Sigmoid colon (tissue), 7 donors: ENCODE data around the gene CFL2. TPM values are rescaled to one million over a fixed set of nuclear protein-coding genes. Genes with fewer than 3 reads are reported as not detected.

Source experiments
- DNase-seq: peaks from one replicate; pipeline ENCODE4 v3.0.0-alpha.2; 2019
- H3K27ac ChIP-seq, 4 donors: fragments of 200-600 bp; sonication (generic); one replicate each; pipeline ENCODE4 v1.5.1; 2016 to 2019; ENCODE audit warnings: mild to moderate bottlenecking in 1 of 4
- H3K27me3 ChIP-seq, 3 donors: fragments of 200-600 bp; sonication (generic); one replicate each; pipeline ENCODE4 v1.5.1; 2019; ENCODE audit warnings: mild to moderate bottlenecking in 1 of 3
- H3K36me3 ChIP-seq, 4 donors: fragments of 200-600 bp; sonication (generic); one replicate each; pipeline ENCODE4 v1.5.1; 2016 to 2019
- H3K4me1 ChIP-seq, 4 donors: fragments of 200-600 bp; sonication (generic); one replicate each; pipeline ENCODE4 v1.5.1; 2017 to 2019
- H3K4me3 ChIP-seq, 4 donors: fragments of 200-600 bp; sonication (generic); one replicate each; pipeline ENCODE4 v1.5.1; 2017 to 2019; ENCODE audit warnings: mild to moderate bottlenecking in 2 of 4, moderate library complexity in 1 of 4
- H3K9me3 ChIP-seq, 4 donors: fragments of 200-600 bp in 3 of 4; sonication (generic) in 3 of 4; one replicate each; pipeline versions ENCODE4 v1.5.1 to v1.6.1; 2013 to 2019
- EP300 ChIP-seq, 4 donors: sonication (generic); formaldehyde crosslinking; IDR thresholded peaks; one replicate each; pipeline ENCODE4 v1.6.1; 2017; ENCODE audit warnings: antibody characterized with exemption in 4 of 4
- POLR2A ChIP-seq, 2 donors: fragments of 450-650 bp; IDR thresholded peaks; one replicate each; pipeline ENCODE4 v1.6.1; 2016; ENCODE audit warnings: antibody characterized with exemption in 2 of 2, mild to moderate bottlenecking in 2 of 2, moderate library complexity in 2 of 2
- POLR2AphosphoS5 ChIP-seq, 4 donors: sonication (generic); formaldehyde crosslinking; IDR thresholded peaks; one replicate each; pipeline ENCODE4 v1.6.1; 2017; ENCODE audit warnings: antibody characterized with exemption in 4 of 4
- WGBS, 2 donors: extraction: QIAGEN DNeasy Blood & Tissue Kit; methylation state at CpG; one replicate each; pipeline ENCODE4 v1.1.7; 2013; 5-methylcytosine and 5-hydroxymethylcytosine counted together
- intact Hi-C: fragments of 100-400 bp; cut with DNase I; formaldehyde crosslinking; loops from one replicate; pipeline ENCODE4 v1.15.1; 2023
- polyA plus RNA-seq, 3 donors: library from polyadenylated mRNA; stranded (reverse); fragments of 200-250 nt; gene quantifications; one replicate each; pipeline ENCODE4 v1.2.3, GENCODE V29; 2013
- total RNA-seq, 4 donors: library from RNA; depleted of rRNA; stranded (reverse); fragments of >200 nt; gene quantifications; one replicate each; pipeline ENCODE4 v1.1.0, GENCODE V29; 2016
- TF ChIP-seq, protein P1 (sequence below), 4 experiments: fragments of 450-650 bp in 3 of 4; fragments of 200-600 bp in 1 of 4; IDR thresholded peaks; one replicate each; pipeline ENCODE4 v1.5.1; 2016 to 2019; ENCODE audit warnings: antibody characterized with exemption in 4 of 4, mild to moderate bottlenecking in 3 of 4, moderate library complexity in 2 of 4
- donor health status: healthy with polysubstance abuse.
- donor health status: Bipolar disorder and iron deficiency.
- donor health status: healthy.

The CFL2 gene
- total and polyA plus RNA-seq, 7 donors, result 6.0 to 380 (median 251) TPM

DNA sequence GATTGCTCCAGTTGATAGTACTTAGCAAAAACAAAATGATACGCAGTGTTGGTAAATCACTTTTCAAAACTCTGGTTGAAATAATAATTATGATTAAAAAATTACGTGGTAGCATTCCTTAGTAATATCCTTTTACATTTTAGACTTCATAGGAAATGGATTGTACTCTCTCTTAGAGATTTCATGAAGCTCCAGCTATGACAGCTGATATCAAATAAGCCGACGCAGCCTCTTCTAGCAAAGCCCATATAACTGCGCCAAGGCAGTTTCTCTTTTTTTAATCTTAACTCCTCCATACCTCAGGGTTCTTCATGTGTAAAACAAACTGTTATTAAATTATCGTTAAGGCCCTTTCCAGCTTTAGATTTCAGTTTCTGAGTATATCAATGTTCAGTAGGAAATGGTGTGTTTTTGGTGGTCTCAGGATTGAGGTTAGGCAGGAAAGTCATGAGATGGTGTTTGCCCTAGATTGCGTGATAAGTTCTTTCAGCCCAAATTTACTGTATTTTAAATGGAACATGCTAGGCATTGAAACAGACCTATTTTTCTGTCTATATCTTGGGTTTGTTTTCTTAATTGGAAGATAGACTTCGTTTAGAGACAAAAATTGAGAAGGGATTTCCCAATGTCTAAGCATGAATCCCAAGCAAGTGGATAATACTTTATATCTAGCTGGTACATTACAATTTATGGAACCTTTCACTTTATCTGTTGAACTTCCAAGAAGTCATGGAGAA is 902 bp upstream of the CFL2 start:
- Histone ChIP-seq H3K36me3 (peaks cover 0 to 13% (median 3%) of the 10 kb centered on the region in 4 donors), H3K27me3 (no peaks in the 10 kb centered on the region), H3K4me3 (peak overlapping the region; percentile 85 to 99 (median 95)), H3K9me3 (no peaks in the 10 kb centered on the region), H3K27ac (peak overlapping the region; percentile 93 to 100 (median 99)), H3K4me1 (peaks cover 0 to 44% (median 31%) of the 10 kb centered on the region in 4 donors)
- TF ChIP-seq EP300 (IDR thresholded peaks at IDR 0.05) (no peak), POLR2A (IDR thresholded peaks at IDR 0.05) (no peak), POLR2AphosphoS5 (IDR thresholded peaks at IDR 0.05) (no peak)
- TF ChIP-seq, protein P1, sequence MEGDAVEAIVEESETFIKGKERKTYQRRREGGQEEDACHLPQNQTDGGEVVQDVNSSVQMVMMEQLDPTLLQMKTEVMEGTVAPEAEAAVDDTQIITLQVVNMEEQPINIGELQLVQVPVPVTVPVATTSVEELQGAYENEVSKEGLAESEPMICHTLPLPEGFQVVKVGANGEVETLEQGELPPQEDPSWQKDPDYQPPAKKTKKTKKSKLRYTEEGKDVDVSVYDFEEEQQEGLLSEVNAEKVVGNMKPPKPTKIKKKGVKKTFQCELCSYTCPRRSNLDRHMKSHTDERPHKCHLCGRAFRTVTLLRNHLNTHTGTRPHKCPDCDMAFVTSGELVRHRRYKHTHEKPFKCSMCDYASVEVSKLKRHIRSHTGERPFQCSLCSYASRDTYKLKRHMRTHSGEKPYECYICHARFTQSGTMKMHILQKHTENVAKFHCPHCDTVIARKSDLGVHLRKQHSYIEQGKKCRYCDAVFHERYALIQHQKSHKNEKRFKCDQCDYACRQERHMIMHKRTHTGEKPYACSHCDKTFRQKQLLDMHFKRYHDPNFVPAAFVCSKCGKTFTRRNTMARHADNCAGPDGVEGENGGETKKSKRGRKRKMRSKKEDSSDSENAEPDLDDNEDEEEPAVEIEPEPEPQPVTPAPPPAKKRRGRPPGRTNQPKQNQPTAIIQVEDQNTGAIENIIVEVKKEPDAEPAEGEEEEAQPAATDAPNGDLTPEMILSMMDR (IDR thresholded peaks at IDR 0.05), result no peak
- intact Hi-C loops, result loop anchor here (2.0 to 10.0 kb wide), 3 partner anchors 158 to 410 kb away; partner anchors contain the start of genes PPP2R3C, PRORP and SRP54
- DNase-seq, result no peak
- 23 to 48% methylated on average over 8 of the region's 8 CpGs for WGBS, 2 donors

DNA sequence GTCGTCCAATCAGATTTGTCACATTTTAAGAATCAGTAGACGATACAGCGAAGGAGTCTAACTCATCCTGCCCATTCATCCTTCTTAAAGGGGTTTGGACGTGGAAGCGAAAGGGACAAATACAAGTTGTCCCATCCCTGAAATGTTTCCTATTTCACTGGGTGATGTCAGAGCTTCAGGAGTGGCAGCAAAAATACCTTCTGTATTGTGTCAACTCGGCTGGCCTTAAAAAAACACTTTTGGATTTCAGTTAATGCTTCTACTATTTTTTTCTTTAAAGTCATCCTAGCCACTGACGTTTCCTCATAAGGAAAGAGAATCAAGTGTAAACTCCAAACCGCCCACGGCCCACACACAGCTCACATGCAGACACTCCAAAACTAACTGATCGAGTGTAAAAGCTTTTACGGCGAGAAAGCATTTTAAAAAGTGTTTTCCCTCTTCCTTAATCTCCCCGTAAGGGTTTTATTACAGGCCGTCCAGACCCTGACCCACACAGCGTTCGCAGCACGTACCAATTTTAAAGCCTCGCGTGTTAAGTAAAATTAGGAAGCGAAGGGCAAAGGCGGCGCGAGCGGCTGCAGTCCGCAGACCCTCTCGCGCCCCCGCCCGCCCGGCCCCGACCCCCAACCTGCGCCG is 593 bp downstream of the CFL2 start:
- peak; percentile 61 to 89 (median 83) for TF ChIP-seq POLR2AphosphoS5 (IDR thresholded peaks at IDR 0.05)
- TF ChIP-seq POLR2A (IDR thresholded peaks at IDR 0.05), result peak; percentile 28 to 62
- TF ChIP-seq, protein P1 (IDR thresholded peaks at IDR 0.05), result no peak
- TF ChIP-seq EP300 (IDR thresholded peaks at IDR 0.05), result peak; percentile 35 to 87 (median 64)
- peak; percentile 79 for DNase-seq
- peak overlapping the region; percentile 85 to 99 (median 95) for H3K4me3 ChIP-seq
- intact Hi-C loops, result loop anchor here (2.0 to 10.0 kb wide), 6 partner anchors 81 to 689 kb away; partner anchors contain the start of genes FAM177A1, NFKBIA, PPP2R3C and PRORP
- peak overlapping the region; percentile 93 to 100 (median 99) for H3K27ac ChIP-seq
- H3K9me3 ChIP-seq, result no peaks in the 10 kb centered on the region
- H3K4me1 ChIP-seq, result peaks cover 0 to 57% (median 45%) of the 10 kb centered on the region in 4 donors
- H3K27me3 ChIP-seq, result no peaks in the 10 kb centered on the region
- 4% methylated on average over 33 of the region's 33 CpGs for WGBS, 2 donors
- H3K36me3 ChIP-seq, result peaks cover 0 to 13% (median 3%) of the 10 kb centered on the region in 4 donors

DNA sequence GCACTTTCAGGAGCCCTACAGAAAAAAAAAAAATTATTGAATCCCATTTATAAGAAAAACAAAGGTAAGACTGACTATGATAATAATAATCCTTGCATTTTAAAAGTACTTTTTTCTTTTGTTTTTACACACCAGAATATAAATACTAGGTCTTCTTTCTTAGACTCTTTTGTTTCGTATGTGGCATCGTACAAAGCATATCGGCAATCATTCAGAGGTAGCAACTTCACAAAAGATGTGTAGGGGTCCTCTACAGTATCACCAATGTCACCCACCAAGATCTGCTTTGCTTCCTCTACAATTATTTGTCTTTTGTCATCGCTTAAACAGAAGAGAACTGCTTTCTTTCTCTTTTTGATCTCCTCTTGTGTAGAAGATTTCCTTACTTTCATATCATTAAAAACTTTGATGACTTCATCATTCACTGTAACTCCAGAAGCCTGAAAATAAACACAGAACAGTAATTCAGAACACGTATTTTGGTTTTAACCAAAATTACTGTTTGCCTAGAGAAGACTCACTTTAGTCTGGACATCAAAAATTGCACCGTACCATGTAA is 1.2 kb downstream of the CFL2 start:
- H3K27ac ChIP-seq, result peak overlapping the region; percentile 93 to 100 (median 99)
- peak overlapping the region; percentile 85 to 99 (median 95) for H3K4me3 ChIP-seq
- peaks cover 0 to 63% (median 50%) of the 10 kb centered on the region in 4 donors for H3K4me1 ChIP-seq
- TF ChIP-seq EP300 (IDR thresholded peaks at IDR 0.05) (no peak), POLR2AphosphoS5 (IDR thresholded peaks at IDR 0.05) (no peak), POLR2A (IDR thresholded peaks at IDR 0.05) (no peak)
- TF ChIP-seq, protein P1 (IDR thresholded peaks at IDR 0.05), result no peak
- no peaks in the 10 kb centered on the region for H3K9me3 ChIP-seq
- peaks cover 0 to 13% (median 3%) of the 10 kb centered on the region in 4 donors for H3K36me3 ChIP-seq
- intact Hi-C loops, result loop anchor here (5.0 to 10.0 kb wide), 4 partner anchors 81 to 689 kb away; partner anchors contain the start of genes FAM177A1, NFKBIA, PPP2R3C and PRORP
- WGBS, 2 donors, result 71 to 72% methylated on average over 6 of the region's 6 CpGs
- no peak for DNase-seq
- H3K27me3 ChIP-seq, result no peaks in the 10 kb centered on the region

DNA sequence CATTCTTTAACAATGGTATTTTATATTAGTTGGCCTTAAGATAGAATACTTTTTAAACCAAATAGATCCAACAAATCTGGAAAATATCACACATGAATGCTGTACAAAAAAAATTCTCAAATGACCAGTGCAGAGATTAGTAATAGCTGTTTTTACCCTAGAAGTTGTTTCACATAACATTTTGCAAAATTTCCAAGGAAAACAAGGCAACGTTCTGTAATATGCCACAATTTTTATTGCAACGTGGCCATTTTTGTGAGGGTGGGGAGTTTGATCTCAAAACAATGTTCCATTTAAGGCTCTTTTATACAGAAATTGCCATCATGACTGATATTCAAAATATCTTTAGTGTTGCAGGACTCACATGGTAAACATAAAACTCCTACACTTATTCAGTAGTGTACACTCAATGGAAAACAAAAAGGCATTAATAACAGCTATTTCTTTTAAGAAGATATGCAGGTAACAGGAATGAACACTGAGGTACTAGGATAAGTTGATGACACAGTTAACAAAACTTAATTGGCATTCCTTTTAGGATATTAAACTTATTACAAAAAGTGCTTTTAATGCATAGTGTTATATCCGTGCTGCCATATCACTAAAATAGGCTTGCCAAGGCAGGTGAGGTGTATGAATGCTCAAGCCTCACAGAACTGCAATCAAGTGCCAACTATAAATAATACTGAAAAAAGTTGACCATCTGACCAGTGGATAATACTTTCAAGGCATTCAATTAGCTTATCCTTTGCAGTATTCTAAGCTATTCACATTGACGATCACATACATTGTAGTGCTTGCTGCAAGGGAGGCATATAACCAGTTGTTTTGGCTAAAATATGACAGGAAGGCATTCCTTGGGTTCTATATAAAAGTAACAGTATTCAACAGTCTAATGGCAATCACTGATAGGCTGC is 2.3 kb downstream of the CFL2 start:
- H3K4me1 ChIP-seq, result peaks cover 0 to 70% (median 55%) of the 10 kb centered on the region in 4 donors
- intact Hi-C loops, result loop anchor here (5.0 to 10.0 kb wide), 4 partner anchors 80 to 690 kb away; partner anchors contain the start of genes FAM177A1, NFKBIA, PPP2R3C and PRORP
- peak overlapping the region in 3 of 4 donors; percentile 85 to 96 (median 94) for H3K4me3 ChIP-seq
- no peaks in the 10 kb centered on the region for H3K27me3 ChIP-seq
- H3K9me3 ChIP-seq, result no peaks in the 10 kb centered on the region
- TF ChIP-seq POLR2A (IDR thresholded peaks at IDR 0.05), result no peak
- no peak for TF ChIP-seq EP300 (IDR thresholded peaks at IDR 0.05)
- TF ChIP-seq POLR2AphosphoS5 (IDR thresholded peaks at IDR 0.05), result no peak
- TF ChIP-seq, protein P1 (IDR thresholded peaks at IDR 0.05), result no peak
- DNase-seq, result no peak
- peak overlapping the region; percentile 93 to 100 (median 99) for H3K27ac ChIP-seq
- 77 to 88% methylated on average over 4 of the region's 4 CpGs for WGBS, 2 donors
- H3K36me3 ChIP-seq, result peaks cover 0 to 13% (median 3%) of the 10 kb centered on the region in 4 donors
